A172 (cell line): Measurements from ENCODE around the gene CYB5A. TPM values are rescaled to one million over a fixed set of nuclear protein-coding genes. Genes with fewer than 3 reads are reported as not detected.

Experiments used
- DNase-seq: peaks from one replicate; pipeline ENCODE4 v3.0.0-alpha.2; 2015; ENCODE audit warnings: low spot score
- total RNA-seq: library from RNA; depleted of rRNA; stranded (reverse); fragments of >200 nt; shearing (Covaris generic); gene quantifications from 2 replicates; pipeline ENCODE4 v1.2.3, GENCODE V29; 2014

Gene CYB5A
- total RNA-seq, 1 experiment from 2014 or later, result 0.60 TPM

GRCh38 chr18:74244554-74244953 is 47.2 kb downstream of the CYB5A start:
- DNase-seq, result no peak

- DNase-seq, result no peak
Measured at GRCh38 chr18:74243127-74243526, 48.6 kb downstream of the CYB5A start.

GRCh38 chr18:74242438-74243096 is 49.2 kb downstream of the CYB5A start:
- no peak for DNase-seq

- no peak for DNase-seq
Measured at GRCh38 chr18:74241970-74242369, 49.8 kb downstream of the CYB5A start.

- no peak for DNase-seq
Measured at GRCh38 chr18:74241426-74241825, 50.3 kb downstream of the CYB5A start.

- DNase-seq, result no peak
Measured at GRCh38 chr18:74239567-74239966, 52.2 kb downstream of the CYB5A start.

GRCh38 chr18:74234326-74235171 is 57.2 kb downstream of the CYB5A start:
- no peak for DNase-seq

- no peak for DNase-seq
Measured at GRCh38 chr18:74233933-74234325, 57.8 kb downstream of the CYB5A start.

- no peak for DNase-seq
Measured at GRCh38 chr18:74230922-74231714, 60.6 kb downstream of the CYB5A start.

- DNase-seq, result no peak
Measured at GRCh38 chr18:74229891-74230290, 61.9 kb downstream of the CYB5A start.

GRCh38 chr18:74229005-74229404 is 62.8 kb downstream of the CYB5A start:
- DNase-seq, result no peak

- no peak for DNase-seq
Measured at GRCh38 chr18:74228312-74228711, 63.5 kb downstream of the CYB5A start.

- DNase-seq, result no peak
Measured at GRCh38 chr18:74226666-74227065, 65.1 kb downstream of the CYB5A start.

- no peak for DNase-seq
Measured at GRCh38 chr18:74226156-74226555, 65.6 kb downstream of the CYB5A start.

- no peak for DNase-seq
Measured at GRCh38 chr18:74225193-74225840, 66.4 kb downstream of the CYB5A start.

GRCh38 chr18:74222710-74223494 is 68.9 kb downstream of the CYB5A start:
- DNase-seq, result no peak

GRCh38 chr18:74221081-74221480 is 70.7 kb downstream of the CYB5A start:
- DNase-seq, result no peak

- DNase-seq, result no peak
Measured at GRCh38 chr18:74219056-74219455, 72.7 kb downstream of the CYB5A start.

GRCh38 chr18:74217476-74218143 is 74.2 kb downstream of the CYB5A start:
- no peak for DNase-seq

GRCh38 chr18:74216661-74217110 is 75.1 kb downstream of the CYB5A start:
- DNase-seq, result no peak
